IPS DF 19.7 (cell line): Measurements from ENCODE around the gene SLC22A23.

Experiments
- DNase-seq: peaks from one replicate; pipeline ENCODE4 v3.0.0-alpha.2; 2013; ENCODE audit warnings: low read depth, low spot score

SLC22A23 gene

GRCh38 chr6:3370361-3371221 is 86.3 kb downstream of the SLC22A23 start:
- DNase-seq = no peak

GRCh38 chr6:3369985-3370360 is 86.9 kb downstream of the SLC22A23 start:
- no peak for DNase-seq

- no peak for DNase-seq
Observed at GRCh38 chr6:3368685-3369084, 88.2 kb downstream of the SLC22A23 start.

- no peak for DNase-seq
Observed at GRCh38 chr6:3367630-3368029, 89.2 kb downstream of the SLC22A23 start.

GRCh38 chr6:3366596-3367413 is 90.0 kb downstream of the SLC22A23 start:
- DNase-seq = no peak

- DNase-seq = no peak
Observed at GRCh38 chr6:3364391-3364790, 92.5 kb downstream of the SLC22A23 start.

- no peak for DNase-seq
Observed at GRCh38 chr6:3363296-3364025, 93.4 kb downstream of the SLC22A23 start.

GRCh38 chr6:3361312-3362037 is 95.4 kb downstream of the SLC22A23 start:
- DNase-seq = no peak

GRCh38 chr6:3360727-3361045 is 96.2 kb downstream of the SLC22A23 start:
- no peak for DNase-seq

- DNase-seq = no peak
Observed at GRCh38 chr6:3359973-3360726, 96.7 kb downstream of the SLC22A23 start.

GRCh38 chr6:3359101-3359752 is 97.6 kb downstream of the SLC22A23 start:
- DNase-seq = no peak

- DNase-seq = no peak
Observed at GRCh38 chr6:3358413-3359100, 98.3 kb downstream of the SLC22A23 start.

GRCh38 chr6:3357678-3358077 is 99.2 kb downstream of the SLC22A23 start:
- no peak for DNase-seq

GRCh38 chr6:3356824-3357420 is 99.9 kb downstream of the SLC22A23 start:
- DNase-seq = no peak

GRCh38 chr6:3356056-3356823 is 100.6 kb downstream of the SLC22A23 start:
- DNase-seq = peak; percentile 78

- no peak for DNase-seq
Observed at GRCh38 chr6:3355358-3356055, 101.3 kb downstream of the SLC22A23 start.

GRCh38 chr6:3355011-3355357 is 101.9 kb downstream of the SLC22A23 start:
- no peak for DNase-seq

- no peak for DNase-seq
Observed at GRCh38 chr6:3353939-3354338, 102.9 kb downstream of the SLC22A23 start.
